ENCODE measurements around the gene RPS27L.

RPS27L gene

GRCh38 chr15:63172851-63173451, 15.7 kb upstream of the RPS27L start:
- peaks cover 0 to 5% of the 10 kb centered on the region in 2 donors for H3K4me1 Mint-ChIP-seq
- no peaks in the 10 kb centered on the region for H3K36me3 Mint-ChIP-seq
- H3K27ac Mint-ChIP-seq, result no peak overlapping the region
- no peaks in the 10 kb centered on the region for H3K9me3 Mint-ChIP-seq
- H3K27me3 Mint-ChIP-seq, result no peaks in the 10 kb centered on the region
- H3K4me3 Mint-ChIP-seq, result no peak overlapping the region
- ATAC-seq (replicated peaks) (no peak), DNase-seq (no peak)

GRCh38 chr15:63172376-63172775, 15.1 kb upstream of the RPS27L start:
- no peak for ATAC-seq (replicated peaks)
- H3K27ac Mint-ChIP-seq, result no peak overlapping the region
- no peak for DNase-seq

GRCh38 chr15:63169788-63170187, 12.5 kb upstream of the RPS27L start:
- Mint-ChIP-seq H3K27me3 (no peaks in the 10 kb centered on the region), H3K27ac (no peak overlapping the region), H3K9me3 (no peaks in the 10 kb centered on the region), H3K4me3 (no peak overlapping the region), H3K36me3 (no peaks in the 10 kb centered on the region), H3K4me1 (peaks cover 2 to 7% of the 10 kb centered on the region in 2 donors)
- DNase-seq, result no peak
- ATAC-seq (replicated peaks), result no peak

More at GRCh38 chr15:63172376-63172775, 15.1 kb upstream of the RPS27L start:
- Mint-ChIP-seq H3K27me3 (no peaks in the 10 kb centered on the region), H3K4me3 (no peak overlapping the region), H3K9me3 (no peaks in the 10 kb centered on the region), H3K36me3 (no peaks in the 10 kb centered on the region), H3K4me1 (peaks cover 0 to 4% of the 10 kb centered on the region in 2 donors)

GRCh38 chr15:63166219-63166618, 8.9 kb upstream of the RPS27L start:
- Mint-ChIP-seq H3K36me3 (peaks cover 0 to under 1% of the 10 kb centered on the region in 2 donors), H3K27me3 (no peaks in the 10 kb centered on the region), H3K9me3 (no peaks in the 10 kb centered on the region), H3K4me1 (peaks cover 3 to 16% of the 10 kb centered on the region in 2 donors), H3K27ac (no peak overlapping the region), H3K4me3 (no peak overlapping the region)
- ATAC-seq (replicated peaks) (peak; percentile 53 to 55), DNase-seq (no peak)

GRCh38 chr15:63165166-63165859, 8.0 kb upstream of the RPS27L start:
- H3K27ac Mint-ChIP-seq, result no peak overlapping the region
- H3K9me3 Mint-ChIP-seq, result no peaks in the 10 kb centered on the region
- DNase-seq (no peak), ATAC-seq (replicated peaks) (no peak)
- no peaks in the 10 kb centered on the region for H3K27me3 Mint-ChIP-seq
- peaks cover 3 to 16% of the 10 kb centered on the region in 2 donors for H3K4me1 Mint-ChIP-seq
- no peak overlapping the region for H3K4me3 Mint-ChIP-seq
- peaks cover 0 to 2% of the 10 kb centered on the region in 2 donors for H3K36me3 Mint-ChIP-seq

- Mint-ChIP-seq H3K36me3 (peaks cover 2 to 4% of the 10 kb centered on the region in 2 donors), H3K27ac (peak overlapping the region; percentile 70), H3K9me3 (no peaks in the 10 kb centered on the region), H3K4me1 (peaks cover 5 to 22% of the 10 kb centered on the region in 2 donors), H3K4me3 (no peak overlapping the region), H3K27me3 (no peaks in the 10 kb centered on the region)
- DNase-seq, result no peak
- ATAC-seq (replicated peaks), result no peak
Observed at GRCh38 chr15:63163217-63163616, 5.9 kb upstream of the RPS27L start.

- peaks cover 4 to 14% of the 10 kb centered on the region in 2 donors for H3K4me1 Mint-ChIP-seq
- H3K27me3 Mint-ChIP-seq, result no peaks in the 10 kb centered on the region
- peaks cover 2 to 4% of the 10 kb centered on the region in 2 donors for H3K36me3 Mint-ChIP-seq
- DNase-seq (no peak), ATAC-seq (replicated peaks) (no peak)
- no peak overlapping the region for H3K4me3 Mint-ChIP-seq
- H3K27ac Mint-ChIP-seq, result no peak overlapping the region
- H3K9me3 Mint-ChIP-seq, result no peaks in the 10 kb centered on the region
Observed at GRCh38 chr15:63160638-63161037, 3.4 kb upstream of the RPS27L start.

- peaks cover 7 to 8% of the 10 kb centered on the region in 2 donors for H3K36me3 Mint-ChIP-seq
- DNase-seq (peak; percentile 31), ATAC-seq (replicated peaks) (peak; percentile 55 to 58)
- H3K27ac Mint-ChIP-seq, result peak overlapping the region; percentile 93
- H3K27me3 Mint-ChIP-seq, result no peaks in the 10 kb centered on the region
- no peaks in the 10 kb centered on the region for H3K9me3 Mint-ChIP-seq
- peak overlapping the region; percentile 82 to 100 for H3K4me3 Mint-ChIP-seq
- peaks cover 5 to 11% of the 10 kb centered on the region in 2 donors for H3K4me1 Mint-ChIP-seq
Observed at GRCh38 chr15:63157891-63158431, 684 bp upstream of the RPS27L start.

GRCh38 chr15:63156755-63157117, 541 bp downstream of the RPS27L start:
- H3K36me3 Mint-ChIP-seq, result peaks cover 16% of the 10 kb centered on the region in 2 donors
- H3K4me1 Mint-ChIP-seq, result peaks cover 4 to 5% of the 10 kb centered on the region in 2 donors
- H3K9me3 Mint-ChIP-seq, result no peaks in the 10 kb centered on the region
- no peaks in the 10 kb centered on the region for H3K27me3 Mint-ChIP-seq
- ATAC-seq (replicated peaks) (peak; percentile 15 to 19), DNase-seq (no peak)
- peak overlapping the region; percentile 99 to 100 for H3K4me3 Mint-ChIP-seq
- H3K27ac Mint-ChIP-seq, result peak overlapping the region; percentile 98

- DNase-seq, result no peak
- H3K36me3 Mint-ChIP-seq, result peaks cover 20 to 21% of the 10 kb centered on the region in 2 donors
- peak overlapping the region; percentile 99 to 100 for H3K4me3 Mint-ChIP-seq
- no peaks in the 10 kb centered on the region for H3K27me3 Mint-ChIP-seq
- peak overlapping the region; percentile 98 for H3K27ac Mint-ChIP-seq
- H3K9me3 Mint-ChIP-seq, result no peaks in the 10 kb centered on the region
- ATAC-seq (replicated peaks), result no peak
- H3K4me1 Mint-ChIP-seq, result peaks cover 4 to 5% of the 10 kb centered on the region in 2 donors
Observed at GRCh38 chr15:63156086-63156710, 1.1 kb downstream of the RPS27L start.

- H3K9me3 Mint-ChIP-seq, result no peaks in the 10 kb centered on the region
- H3K4me1 Mint-ChIP-seq, result peaks cover 4 to 5% of the 10 kb centered on the region in 2 donors
- no peaks in the 10 kb centered on the region for H3K27me3 Mint-ChIP-seq
- peaks cover 20 to 23% of the 10 kb centered on the region in 2 donors for H3K36me3 Mint-ChIP-seq
- no peak overlapping the region for H3K27ac Mint-ChIP-seq
- ATAC-seq (replicated peaks) (no peak), DNase-seq (no peak)
- peak overlapping the region; percentile 36 to 100 for H3K4me3 Mint-ChIP-seq
Observed at GRCh38 chr15:63155486-63155885, 1.8 kb downstream of the RPS27L start.

- Mint-ChIP-seq H3K4me3 (no peak overlapping the region), H3K9me3 (no peaks in the 10 kb centered on the region), H3K27ac (no peak overlapping the region), H3K27me3 (no peaks in the 10 kb centered on the region), H3K4me1 (peaks cover 0 to 2% of the 10 kb centered on the region in 2 donors), H3K36me3 (peaks cover 27 to 32% of the 10 kb centered on the region in 2 donors)
- no peak for ATAC-seq (replicated peaks)
- DNase-seq, result no peak
Observed at GRCh38 chr15:63151665-63152064, 5.6 kb downstream of the RPS27L start.

- Mint-ChIP-seq H3K27me3 (no peaks in the 10 kb centered on the region), H3K27ac (no peak overlapping the region), H3K9me3 (no peaks in the 10 kb centered on the region), H3K4me3 (no peak overlapping the region), H3K4me1 (no peaks in the 10 kb centered on the region), H3K36me3 (peaks cover 24 to 46% of the 10 kb centered on the region in 2 donors)
- ATAC-seq (replicated peaks), result no peak
- DNase-seq, result no peak
Observed at GRCh38 chr15:63146684-63147083, 10.6 kb downstream of the RPS27L start.

- Mint-ChIP-seq H3K36me3 (peaks cover 19 to 44% of the 10 kb centered on the region in 2 donors), H3K9me3 (no peaks in the 10 kb centered on the region), H3K27me3 (no peaks in the 10 kb centered on the region), H3K4me1 (no peaks in the 10 kb centered on the region), H3K4me3 (no peak overlapping the region), H3K27ac (no peak overlapping the region)
- ATAC-seq (replicated peaks) (no peak), DNase-seq (no peak)
Observed at GRCh38 chr15:63145426-63145825, 11.9 kb downstream of the RPS27L start.
